ENCODE results near the gene SALL1. TPM values are rescaled to one million over a fixed set of nuclear protein-coding genes. Genes with fewer than 3 reads are reported as not detected.

The SALL1 gene
- total and polyA plus RNA-seq, 2 experiments from 2014 or later, result 9.4 to 22.7 TPM

- peaks cover 35% of the 10 kb centered on the region for H3K27me3 Mint-ChIP-seq (ENCODE audit: insufficient read depth, low read depth, poor library complexity)
- no peaks in the 10 kb centered on the region; the same call in 1 of the 2 replicates for H3F3A ChIP-seq (replicated peaks; ENCODE audit: low read depth)
These were observed 8.2 kb upstream of the SALL1 start for GRCh38 chr16:51159296-51159695.

More at GRCh38 chr16:51159296-51159695, 8.2 kb upstream of the SALL1 start:
- TF ChIP-seq EZH2 (IDR thresholded peaks at IDR 0.05; ENCODE audit: low read depth, unreplicated experiment), result no peak
- TF ChIP-seq STAT1 (IDR thresholded peaks at IDR 0.05; ENCODE audit: unreplicated experiment), result no peak
- no peak for TF ChIP-seq CREB1 (CRISPR knock-in tag; IDR thresholded peaks at IDR 0.05; ENCODE audit: low read depth)
- TF ChIP-seq ETS1 (IDR thresholded peaks at IDR 0.05), result no peak
- TF ChIP-seq ZNF331 (CRISPR knock-in tag; IDR thresholded peaks at IDR 0.05; ENCODE audit: low read depth), result no peak
- TF ChIP-seq POLR2AphosphoS5 (IDR thresholded peaks at IDR 0.05; ENCODE audit: low read depth), result no peak
- no peak for TF ChIP-seq CTCF (conservative IDR thresholded peaks at IDR 0.05; ENCODE audit: low read depth in 2 of 2)
- no peak for TF ChIP-seq ZNF114 (CRISPR knock-in tag; IDR thresholded peaks at IDR 0.05)
- no peak for TF ChIP-seq JUNB (IDR thresholded peaks at IDR 0.05; ENCODE audit: unreplicated experiment)
- TF ChIP-seq ZNF462 (CRISPR knock-in tag; IDR thresholded peaks at IDR 0.05), result no peak
- H3K27me3 ChIP-seq (ENCODE audit: insufficient read depth), result peaks cover 54% of the 10 kb centered on the region
- H3K4me1 Mint-ChIP-seq, result peaks cover 39% of the 10 kb centered on the region
- no peaks in the 10 kb centered on the region for H4K20me1 ChIP-seq (replicated peaks; ENCODE audit: insufficient read depth)
- H3K27ac Mint-ChIP-seq, result no peak overlapping the region
- H3K36me3 ChIP-seq (ENCODE audit: insufficient read depth), result no peaks in the 10 kb centered on the region
- peaks cover 2% of the 10 kb centered on the region; the same call in 1 of the 3 replicates for H3K36me3 Mint-ChIP-seq (ENCODE audit: low read depth)
- no peak overlapping the region for H3K4me2 ChIP-seq
- no peak for ATAC-seq
- no peak for DNase-seq (ENCODE audit: low spot score)
- H3K4me3 ChIP-seq, result no peak overlapping the region
- H3K27ac ChIP-seq (ENCODE audit: low read depth), result no peak overlapping the region
- no peak overlapping the region for H2AFZ ChIP-seq
- no peak overlapping the region for H3K4me3 Mint-ChIP-seq
- H3K9me3 Mint-ChIP-seq, result peaks cover 3% of the 10 kb centered on the region; the same call in 2 of the 3 replicates
- H3K79me2 ChIP-seq (replicated peaks; ENCODE audit: insufficient read depth), result no peaks in the 10 kb centered on the region
- peaks cover 22% of the 10 kb centered on the region for H3K4me1 ChIP-seq (ENCODE audit: insufficient read depth)
- H3K9me2 ChIP-seq (ENCODE audit: insufficient read depth), result no peaks in the 10 kb centered on the region
